Islet precursor cell (in vitro differentiated cells): ENCODE results near the gene DDX52.
A peak's percentile ranks its signal among the peaks of the same experiment; 100 is the strongest.
"Not testable (repeated sequence)": the region's sequence is repeated elsewhere in the genome, so short reads cannot be mapped to it uniquely, and the experiment has no call there.

Experiments
- DNase-seq: peaks from one replicate; pipeline ENCODE4 v3.0.0-alpha.2; 2018

Gene DDX52

GRCh38 chr17:37643118-37643766 is at the start of gene DDX52:
DDX52 (minus strand) TSS chr17:37643446; CDS start chr17:37643420, 26 bp downstream.
- peak; percentile 94 for DNase-seq

GRCh38 chr17:37691807-37692206 is 48.6 kb upstream of the DDX52 start:
- DNase-seq: no peak

- no peak for DNase-seq
Observed at GRCh38 chr17:37689317-37689716, 46.1 kb upstream of the DDX52 start.

- no peak for DNase-seq
Observed at GRCh38 chr17:37683454-37683984, 40.3 kb upstream of the DDX52 start.

- no peak for DNase-seq
Observed at GRCh38 chr17:37682007-37682406, 38.8 kb upstream of the DDX52 start.

GRCh38 chr17:37679995-37680394 is 36.7 kb upstream of the DDX52 start:
- DNase-seq: not testable (repeated sequence)

GRCh38 chr17:37678036-37678435 is 34.8 kb upstream of the DDX52 start:
- no peak for DNase-seq

- DNase-seq: no peak
Observed at GRCh38 chr17:37677021-37677420, 33.8 kb upstream of the DDX52 start.

GRCh38 chr17:37676115-37676925 is 33.1 kb upstream of the DDX52 start:
- DNase-seq: no peak

- no peak for DNase-seq
Observed at GRCh38 chr17:37674511-37674910, 31.3 kb upstream of the DDX52 start.

- DNase-seq: no peak
Observed at GRCh38 chr17:37673386-37673785, 30.1 kb upstream of the DDX52 start.

- DNase-seq: no peak
Observed at GRCh38 chr17:37672548-37673078, 29.4 kb upstream of the DDX52 start.

GRCh38 chr17:37671824-37672547 is 28.7 kb upstream of the DDX52 start:
- no peak for DNase-seq

- peak; percentile 49 for DNase-seq
Observed at GRCh38 chr17:37671028-37671823, 28.0 kb upstream of the DDX52 start.

- DNase-seq: peak; percentile 17
Observed at GRCh38 chr17:37667039-37667438, 23.8 kb upstream of the DDX52 start.

- peak; percentile 23 for DNase-seq
Observed at GRCh38 chr17:37664214-37664613, 21.0 kb upstream of the DDX52 start.

- peak; percentile 52 for DNase-seq
Observed at GRCh38 chr17:37662353-37662752, 19.1 kb upstream of the DDX52 start.

GRCh38 chr17:37661400-37662014 is 18.3 kb upstream of the DDX52 start:
- DNase-seq: peak; percentile 46

- DNase-seq: peak; percentile 16
Observed at GRCh38 chr17:37659925-37660324, 16.7 kb upstream of the DDX52 start.

GRCh38 chr17:37657202-37657601 is 14.0 kb upstream of the DDX52 start:
- peak; percentile 17 for DNase-seq

- no peak for DNase-seq
Observed at GRCh38 chr17:37651849-37652248, 8.6 kb upstream of the DDX52 start.
